Adipose tissue (tissue), 3 donors: ENCODE measurements around the gene SLC22A15. TPM values are rescaled to one million over a fixed set of nuclear protein-coding genes. Genes with fewer than 3 reads are reported as not detected.
"Not testable (repeated sequence)": the region's sequence is repeated elsewhere in the genome, so short reads cannot be mapped to it uniquely, and the experiment has no call there.

Source experiments
- H3K27ac ChIP-seq: one replicate; pipeline ENCODE4 v1.5.1; 2013; ENCODE audit warnings: low read depth, low read length
- WGBS, 3 donors: extraction: QIAGEN DNeasy Blood & Tissue Kit; methylation state at CpG; one replicate each; pipeline ENCODE4 v1.1.7; 2013; 5-methylcytosine and 5-hydroxymethylcytosine counted together
- polyA plus RNA-seq, 3 donors: library from polyadenylated mRNA; stranded (reverse); fragments of 200-250 nt; gene quantifications; one replicate each; pipeline ENCODE4 v1.2.3, GENCODE V29; 2013
- donor health status: healthy with polysubstance abuse.
- donor health status: Bipolar disorder and iron deficiency.
- donor health status: healthy.

Gene SLC22A15
- polyA plus RNA-seq, 3 donors = 0.86 to 2.2 (median 1.6) TPM

- no peak overlapping the region for H3K27ac ChIP-seq
- whole genome bisulfite sequencing, 3 donors = 71 to 86% (median 81%) methylated on average over 6 of the region's 6 CpGs
Measured at GRCh38 chr1:115978292-115978941, 2.1 kb downstream of the SLC22A15 start.

DNA sequence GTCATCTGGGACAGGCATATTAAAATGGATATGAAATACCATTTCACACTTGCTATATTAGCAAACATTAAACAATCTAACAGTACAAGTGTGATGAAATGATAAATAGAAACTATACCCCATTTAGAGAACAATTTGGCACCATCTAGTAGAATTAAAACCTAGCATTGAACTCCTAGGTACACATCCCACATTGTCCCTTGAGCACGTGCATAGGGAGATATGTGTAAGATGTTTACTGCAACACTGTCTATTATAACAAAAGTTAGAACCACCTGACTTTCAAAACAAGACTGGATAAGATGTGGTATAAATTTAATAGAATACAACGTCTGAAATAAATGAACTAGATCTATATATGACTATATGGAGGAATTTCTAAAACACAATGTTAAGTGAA lies 3.8 kb downstream of the SLC22A15 start:
- no peak overlapping the region for H3K27ac ChIP-seq
- WGBS, 3 donors = 56 to 77% (median 64%) methylated on average over 2 of the region's 2 CpGs

- WGBS, 3 donors = 25 to 42% (median 41%) methylated on average over 3 of the region's 3 CpGs
- no peak overlapping the region for H3K27ac ChIP-seq
Measured at GRCh38 chr1:115980998-115981993, 5.0 kb downstream of the SLC22A15 start.

DNA sequence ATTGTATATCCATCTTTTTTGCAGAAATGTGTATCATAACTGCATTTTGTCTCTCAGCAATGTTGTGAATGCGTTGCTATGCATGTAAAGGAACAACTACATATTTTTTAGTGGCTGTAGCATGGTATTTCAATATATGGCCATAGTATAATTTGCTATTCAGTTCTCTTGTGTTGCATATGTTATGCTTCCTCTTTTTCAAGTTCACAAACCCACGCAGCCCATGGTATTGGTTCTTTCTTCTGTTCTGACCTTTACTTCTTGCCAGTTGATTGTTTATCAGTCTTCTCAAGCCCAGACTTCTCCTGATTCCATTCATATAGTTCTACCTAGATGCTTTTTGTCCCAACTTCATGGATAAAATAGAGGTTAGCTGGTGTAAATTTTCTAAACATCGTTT lies 6.1 kb downstream of the SLC22A15 start:
- no peak overlapping the region for H3K27ac ChIP-seq
- WGBS, 3 donors = 45 to 58% (median 54%) methylated on average over 3 of the region's 3 CpGs

DNA sequence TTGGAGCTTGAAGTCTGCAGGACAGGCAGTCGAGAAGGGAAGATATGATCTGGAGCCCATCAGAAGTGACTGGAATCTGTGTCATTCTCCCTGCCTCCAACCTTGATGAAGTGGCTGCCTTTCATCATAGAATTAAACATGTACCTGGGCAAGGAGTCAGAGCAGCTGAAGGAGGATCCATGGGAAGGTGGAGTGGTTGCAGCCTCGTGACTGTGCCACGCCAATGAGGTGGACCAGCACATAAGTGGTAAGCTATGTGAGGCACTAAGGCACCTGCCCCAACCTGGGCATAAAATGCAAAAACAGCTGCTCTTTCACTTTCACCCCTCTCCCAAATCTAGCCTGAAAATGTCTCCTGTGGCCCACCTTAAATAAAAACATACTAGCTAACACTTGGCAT lies 7.3 kb downstream of the SLC22A15 start:
- no peak overlapping the region for H3K27ac ChIP-seq
- WGBS, 3 donors = 82 to 92% (median 86%) methylated on average over 3 of the region's 3 CpGs

- H3K27ac ChIP-seq = no peak overlapping the region
- 73 to 79% (median 76%) methylated on average over 3 of the region's 3 CpGs for WGBS, 3 donors
Measured at GRCh38 chr1:115987623-115988022, 11.3 kb downstream of the SLC22A15 start.

DNA sequence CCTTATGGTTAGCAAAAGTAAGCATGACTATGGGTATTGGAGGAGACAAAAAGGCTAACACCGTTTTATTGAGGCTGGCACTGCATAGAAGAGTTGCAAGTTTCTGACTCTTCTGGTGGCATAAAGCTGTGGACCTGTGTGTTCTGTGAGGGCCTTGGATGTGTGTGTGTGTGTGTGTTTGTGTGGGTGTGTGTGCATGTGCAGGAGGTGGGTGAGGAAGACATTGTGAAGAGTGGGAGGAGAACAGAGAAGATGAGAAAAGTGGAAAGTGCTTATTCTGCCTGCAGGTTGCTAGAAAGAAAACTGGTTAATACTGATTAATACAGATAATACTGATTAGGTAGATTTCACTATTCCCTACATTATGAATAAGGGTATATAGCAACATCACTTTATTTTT lies 12.6 kb downstream of the SLC22A15 start:
- 86 to 89% (median 89%) methylated on average over 1 of the region's 1 CpG for WGBS, 3 donors
- H3K27ac ChIP-seq = no peak overlapping the region

DNA sequence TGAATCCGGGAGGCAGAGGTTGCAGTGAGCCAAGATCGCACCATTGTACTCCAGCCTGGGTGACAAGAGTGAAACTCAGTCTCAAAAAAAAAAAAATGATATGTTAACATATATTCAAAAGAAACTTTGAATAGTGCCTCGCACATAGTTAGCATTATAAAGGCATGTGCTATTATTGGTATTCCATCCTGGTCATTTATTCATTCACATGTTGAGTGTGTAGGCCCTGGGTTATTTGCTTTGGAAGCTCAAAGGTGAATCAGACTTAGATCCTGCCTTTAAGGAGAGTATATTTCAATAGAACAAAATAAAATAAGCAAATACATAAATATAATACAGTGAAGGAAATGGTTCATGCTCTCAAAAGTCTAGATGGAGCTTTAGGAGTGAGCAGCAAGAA lies 13.4 kb downstream of the SLC22A15 start:
- WGBS, 3 donors = 95 to 99% (median 96%) methylated on average over 3 of the region's 3 CpGs
- no peak overlapping the region for H3K27ac ChIP-seq

GRCh38 chr1:115991909-115992308 lies 15.6 kb downstream of the SLC22A15 start:
- H3K27ac ChIP-seq = no peak overlapping the region
- WGBS, 3 donors = 85 to 89% (median 86%) methylated on average over 8 of the region's 8 CpGs

DNA sequence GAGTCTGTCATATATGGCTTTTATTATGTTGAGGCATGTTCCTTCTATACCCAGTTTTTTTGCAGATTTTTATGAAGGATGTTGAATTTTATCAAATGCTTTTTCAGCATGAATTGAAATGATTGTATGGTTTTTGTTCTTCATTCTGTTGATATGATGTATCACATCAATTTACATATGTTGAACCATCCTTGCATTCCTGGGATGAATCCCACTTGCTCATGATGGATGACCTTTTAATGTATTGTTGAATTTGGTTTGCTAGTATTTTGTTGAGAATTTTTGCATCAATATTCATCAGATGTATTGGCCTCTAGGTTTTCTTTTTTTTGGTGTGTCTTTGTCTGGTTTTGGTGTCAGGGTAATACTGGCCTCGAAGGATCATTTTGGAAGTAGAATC lies 21.6 kb downstream of the SLC22A15 start:
- WGBS, 3 donors = 82 to 100% (median 95%) methylated on average over 1 of the region's 1 CpG
- H3K27ac ChIP-seq = not testable (repeated sequence)

- 79 to 88% (median 80%) methylated on average over 3 of the region's 3 CpGs for WGBS, 3 donors
- no peak overlapping the region for H3K27ac ChIP-seq
Measured at GRCh38 chr1:116001739-116002487, 25.6 kb downstream of the SLC22A15 start.

- WGBS, 3 donors = 25 to 94% (median 82%) methylated on average over 1 of the region's 1 CpG
- no peak overlapping the region for H3K27ac ChIP-seq
Measured at GRCh38 chr1:116002781-116003420, 26.6 kb downstream of the SLC22A15 start.

- WGBS, 3 donors = 69 to 83% (median 70%) methylated on average over 1 of the region's 1 CpG
- no peak overlapping the region for H3K27ac ChIP-seq
Measured at GRCh38 chr1:116003823-116004222, 27.5 kb downstream of the SLC22A15 start.

GRCh38 chr1:116006486-116006964 lies 30.2 kb downstream of the SLC22A15 start:
- H3K27ac ChIP-seq = no peak overlapping the region
- 62 to 84% (median 72%) methylated on average over 3 of the region's 3 CpGs for WGBS, 3 donors

- WGBS, 3 donors = 75 to 87% (median 86%) methylated on average over 6 of the region's 6 CpGs
- no peak overlapping the region for H3K27ac ChIP-seq
Measured at GRCh38 chr1:116008656-116009390, 32.5 kb downstream of the SLC22A15 start.

DNA sequence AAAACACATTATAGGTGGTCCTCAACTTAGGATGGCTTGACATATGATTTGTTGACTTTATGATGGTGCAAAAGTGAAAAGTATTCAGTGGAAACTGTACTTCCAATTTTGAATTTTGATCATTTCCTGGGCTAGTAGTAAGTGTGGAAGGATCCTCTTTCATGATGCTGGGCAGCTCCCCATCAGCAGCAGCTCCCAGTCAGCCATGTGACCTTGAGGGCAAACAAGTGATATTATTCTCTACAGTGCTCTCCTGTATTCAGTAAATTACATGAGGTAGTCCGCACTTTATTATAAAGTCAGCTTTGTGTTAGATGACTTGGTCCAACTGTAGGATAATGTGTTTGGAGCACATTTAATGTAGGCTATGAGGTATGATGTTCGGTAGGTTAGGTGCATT lies 36.4 kb downstream of the SLC22A15 start:
- WGBS, 3 donors = 90 to 95% (median 95%) methylated on average over 2 of the region's 2 CpGs
- H3K27ac ChIP-seq = no peak overlapping the region

GRCh38 chr1:116015679-116016078 lies 39.4 kb downstream of the SLC22A15 start:
- 47 to 95% (median 92%) methylated on average over 1 of the region's 1 CpG for WGBS, 3 donors

GRCh38 chr1:116018007-116018406 lies 41.7 kb downstream of the SLC22A15 start:
- H3K27ac ChIP-seq = no peak overlapping the region
- WGBS, 3 donors = 78 to 95% (median 80%) methylated on average over 5 of the region's 5 CpGs

More at GRCh38 chr1:116015679-116016078, 39.4 kb downstream of the SLC22A15 start:
- H3K27ac ChIP-seq = no peak overlapping the region
